Neural progenitor cell (in vitro differentiated cells): Measurements from ENCODE around the gene STRADA. TPM values are rescaled to one million over a fixed set of nuclear protein-coding genes. Genes with fewer than 3 reads are reported as not detected.

Experiments used
- DNase-seq: peaks from one replicate; pipeline ENCODE4 v3.0.0-alpha.2; 2016; ENCODE audit warnings: low spot score
- H2AFZ ChIP-seq: fragments of 200-600 bp; sonication (generic); replicated peaks from 2 replicates; pipeline ENCODE4 v1.6.1; 2016; ENCODE audit warnings: antibody characterized with exemption
- H3F3A ChIP-seq: fragments of 200-600 bp; sonication (generic); 2 replicates; pipeline ENCODE4 v1.6.1; 2016; ENCODE audit warnings: antibody characterized with exemption, low read depth
- H3K27ac ChIP-seq: fragments of 200-600 bp; sonication (generic); 2 replicates; pipeline ENCODE4 v1.5.1; 2016; ENCODE audit warnings: mild to moderate bottlenecking
- H3K27me3 ChIP-seq: fragments of 200-600 bp; sonication (generic); 2 replicates; pipeline ENCODE4 v1.6.1; 2016; ENCODE audit warnings: mild to moderate bottlenecking, moderate library complexity
- H3K36me3 ChIP-seq: fragments of 200-600 bp; sonication (generic); 2 replicates; pipeline ENCODE4 v1.5.1; 2016
- H3K4me1 ChIP-seq: fragments of 200-600 bp; sonication (generic); 2 replicates; pipeline ENCODE4 v1.6.1; 2016; ENCODE audit warnings: mixed run types
- H3K4me2 ChIP-seq: fragments of 200-600 bp; sonication (generic); 2 replicates; pipeline ENCODE4 v1.6.1; 2016
- H3K4me3 ChIP-seq: fragments of 200-600 bp; sonication (generic); 2 replicates; pipeline ENCODE4 v1.5.1; 2016
- H3K79me2 ChIP-seq: fragments of 200-600 bp; sonication (generic); 2 replicates; pipeline ENCODE4 v1.6.1; 2016; ENCODE audit warnings: low read depth
- H3K9ac ChIP-seq: fragments of 200-600 bp; sonication (generic); 2 replicates; pipeline ENCODE4 v1.6.1; 2016
- H3K9me3 ChIP-seq: fragments of 200-600 bp; sonication (generic); 2 replicates; pipeline ENCODE4 v1.5.1; 2016; ENCODE audit warnings: low read depth
- H4K20me1 ChIP-seq: fragments of 200-600 bp; sonication (generic); 2 replicates; pipeline ENCODE4 v1.6.1; 2016; ENCODE audit warnings: low read depth
- H3K27ac Mint-ChIP-seq: 3 replicates; pipeline ENCODE4 v1.8.0; 2021; ENCODE audit warnings: mixed read lengths
- H3K27me3 Mint-ChIP-seq: 2 replicates; pipeline ENCODE4 v1.8.0; 2022; ENCODE audit warnings: low read depth, mild to moderate bottlenecking, inconsistent platforms, moderate library complexity, mixed read lengths; ENCODE audit not compliant: insufficient read depth
- H3K36me3 Mint-ChIP-seq: 3 replicates; pipeline ENCODE4 v1.8.0; 2021; ENCODE audit warnings: mixed read lengths
- H3K4me1 Mint-ChIP-seq: 3 replicates; pipeline ENCODE4 v1.8.0; 2021; ENCODE audit warnings: mixed read lengths
- H3K4me3 Mint-ChIP-seq: 3 replicates; pipeline ENCODE4 v1.8.0; 2021; ENCODE audit warnings: mild to moderate bottlenecking, moderate library complexity, mixed read lengths
- H3K9me3 Mint-ChIP-seq: 3 replicates; pipeline ENCODE4 v1.8.0; 2020; ENCODE audit warnings: mixed read lengths
- EZH2 ChIP-seq: fragments of 200-600 bp; sonication (generic); IDR thresholded peaks from 2 replicates; pipeline ENCODE4 v1.6.1; 2017; ENCODE audit warnings: antibody characterized with exemption, mild to moderate bottlenecking, moderate library complexity
- EZH2phosphoT487 ChIP-seq: fragments of 200-600 bp; sonication (generic); IDR thresholded peaks from 2 replicates; pipeline ENCODE4 v1.6.1; 2017; ENCODE audit warnings: antibody characterized with exemption
- total RNA-seq: library from RNA; depleted of rRNA; stranded (reverse); fragments of >200 nt; gene quantifications from 2 replicates; pipeline ENCODE4 v1.2.3, GENCODE V29; 2015; ENCODE audit warnings: low replicate concordance
- TF ChIP-seq, protein P1 (sequence below): fragments of 200-600 bp; sonication (generic); IDR thresholded peaks from 2 replicates; pipeline ENCODE4 v1.5.1; 2017; ENCODE audit warnings: antibody characterized with exemption, mild to moderate bottlenecking

The STRADA gene
- total RNA-seq, 1 donor from 2014 or later = 69.6 TPM

GRCh38 chr17:63703556-63704258 is 37.9 kb downstream of the STRADA start:
- H3K4me3 ChIP-seq = no peak overlapping the region
- TF ChIP-seq, protein P1, sequence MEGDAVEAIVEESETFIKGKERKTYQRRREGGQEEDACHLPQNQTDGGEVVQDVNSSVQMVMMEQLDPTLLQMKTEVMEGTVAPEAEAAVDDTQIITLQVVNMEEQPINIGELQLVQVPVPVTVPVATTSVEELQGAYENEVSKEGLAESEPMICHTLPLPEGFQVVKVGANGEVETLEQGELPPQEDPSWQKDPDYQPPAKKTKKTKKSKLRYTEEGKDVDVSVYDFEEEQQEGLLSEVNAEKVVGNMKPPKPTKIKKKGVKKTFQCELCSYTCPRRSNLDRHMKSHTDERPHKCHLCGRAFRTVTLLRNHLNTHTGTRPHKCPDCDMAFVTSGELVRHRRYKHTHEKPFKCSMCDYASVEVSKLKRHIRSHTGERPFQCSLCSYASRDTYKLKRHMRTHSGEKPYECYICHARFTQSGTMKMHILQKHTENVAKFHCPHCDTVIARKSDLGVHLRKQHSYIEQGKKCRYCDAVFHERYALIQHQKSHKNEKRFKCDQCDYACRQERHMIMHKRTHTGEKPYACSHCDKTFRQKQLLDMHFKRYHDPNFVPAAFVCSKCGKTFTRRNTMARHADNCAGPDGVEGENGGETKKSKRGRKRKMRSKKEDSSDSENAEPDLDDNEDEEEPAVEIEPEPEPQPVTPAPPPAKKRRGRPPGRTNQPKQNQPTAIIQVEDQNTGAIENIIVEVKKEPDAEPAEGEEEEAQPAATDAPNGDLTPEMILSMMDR = no peak
- TF ChIP-seq EZH2phosphoT487 = no peak
- no peak for TF ChIP-seq EZH2
- H3K4me1 ChIP-seq = peaks cover 7% of the 10 kb centered on the region
- no peak overlapping the region for H3K4me2 ChIP-seq
- H2AFZ ChIP-seq = no peak overlapping the region
- H3K27me3 ChIP-seq = peaks cover 12% of the 10 kb centered on the region
- peaks cover 6% of the 10 kb centered on the region for H3K27me3 Mint-ChIP-seq
- H3K9me3 ChIP-seq = no peaks in the 10 kb centered on the region
- peaks cover 16% of the 10 kb centered on the region for H3K4me1 Mint-ChIP-seq
- no peak overlapping the region for H3K4me3 Mint-ChIP-seq
- peaks cover 32% of the 10 kb centered on the region for H4K20me1 ChIP-seq
- H3K9ac ChIP-seq = no peak overlapping the region
- H3F3A ChIP-seq = peaks cover 28% of the 10 kb centered on the region
- H3K36me3 Mint-ChIP-seq = peaks cover 14% of the 10 kb centered on the region
- H3K27ac Mint-ChIP-seq = no peak overlapping the region
- no peaks in the 10 kb centered on the region for H3K36me3 ChIP-seq
- no peak overlapping the region for H3K27ac ChIP-seq
- no peak for DNase-seq
- no peaks in the 10 kb centered on the region for H3K9me3 Mint-ChIP-seq
- H3K79me2 ChIP-seq = no peaks in the 10 kb centered on the region

- peaks cover 13% of the 10 kb centered on the region for H3K36me3 Mint-ChIP-seq
- Histone ChIP-seq H3F3A (peaks cover 33% of the 10 kb centered on the region), H3K27me3 (peaks cover 12% of the 10 kb centered on the region), H3K4me2 (no peak overlapping the region), H3K9ac (no peak overlapping the region), H3K79me2 (no peaks in the 10 kb centered on the region), H3K4me1 (peaks cover 11% of the 10 kb centered on the region), H3K4me3 (no peak overlapping the region), H4K20me1 (peaks cover 39% of the 10 kb centered on the region), H3K9me3 (no peaks in the 10 kb centered on the region), H3K36me3 (no peaks in the 10 kb centered on the region), H3K27ac (no peak overlapping the region), H2AFZ (no peak overlapping the region)
- no peak overlapping the region for H3K27ac Mint-ChIP-seq
- H3K4me1 Mint-ChIP-seq = peaks cover 16% of the 10 kb centered on the region
- DNase-seq = no peak
- TF ChIP-seq EZH2 = no peak
- H3K4me3 Mint-ChIP-seq = peak overlapping the region; percentile 12
- H3K9me3 Mint-ChIP-seq = no peaks in the 10 kb centered on the region
- H3K27me3 Mint-ChIP-seq = peaks cover 6% of the 10 kb centered on the region
Observed at GRCh38 chr17:63703029-63703428, 38.6 kb downstream of the STRADA start.

GRCh38 chr17:63702721-63703015 is 38.9 kb downstream of the STRADA start:
- Histone ChIP-seq H3K9me3 (no peaks in the 10 kb centered on the region), H3K36me3 (no peaks in the 10 kb centered on the region), H3K9ac (no peak overlapping the region), H3K27me3 (peaks cover 12% of the 10 kb centered on the region), H3K4me1 (peaks cover 11% of the 10 kb centered on the region), H3K4me2 (no peak overlapping the region), H3F3A (peaks cover 33% of the 10 kb centered on the region), H3K79me2 (no peaks in the 10 kb centered on the region), H4K20me1 (peaks cover 43% of the 10 kb centered on the region), H3K27ac (no peak overlapping the region), H3K4me3 (no peak overlapping the region), H2AFZ (no peak overlapping the region)
- Mint-ChIP-seq H3K4me3 (peak overlapping the region; percentile 12), H3K9me3 (no peaks in the 10 kb centered on the region), H3K27ac (no peak overlapping the region), H3K36me3 (peaks cover 13% of the 10 kb centered on the region), H3K4me1 (peaks cover 16% of the 10 kb centered on the region), H3K27me3 (peaks cover 6% of the 10 kb centered on the region)
- no peak for DNase-seq
- TF ChIP-seq EZH2 (no peak), EZH2phosphoT487 (no peak)
- TF ChIP-seq, protein P1 = no peak
